ENCODE data around the gene OBSCN.
"Not testable (repeated sequence)": the region's sequence is repeated elsewhere in the genome, so short reads cannot be mapped to it uniquely, and the experiment has no call there.

Gene OBSCN

DNA sequence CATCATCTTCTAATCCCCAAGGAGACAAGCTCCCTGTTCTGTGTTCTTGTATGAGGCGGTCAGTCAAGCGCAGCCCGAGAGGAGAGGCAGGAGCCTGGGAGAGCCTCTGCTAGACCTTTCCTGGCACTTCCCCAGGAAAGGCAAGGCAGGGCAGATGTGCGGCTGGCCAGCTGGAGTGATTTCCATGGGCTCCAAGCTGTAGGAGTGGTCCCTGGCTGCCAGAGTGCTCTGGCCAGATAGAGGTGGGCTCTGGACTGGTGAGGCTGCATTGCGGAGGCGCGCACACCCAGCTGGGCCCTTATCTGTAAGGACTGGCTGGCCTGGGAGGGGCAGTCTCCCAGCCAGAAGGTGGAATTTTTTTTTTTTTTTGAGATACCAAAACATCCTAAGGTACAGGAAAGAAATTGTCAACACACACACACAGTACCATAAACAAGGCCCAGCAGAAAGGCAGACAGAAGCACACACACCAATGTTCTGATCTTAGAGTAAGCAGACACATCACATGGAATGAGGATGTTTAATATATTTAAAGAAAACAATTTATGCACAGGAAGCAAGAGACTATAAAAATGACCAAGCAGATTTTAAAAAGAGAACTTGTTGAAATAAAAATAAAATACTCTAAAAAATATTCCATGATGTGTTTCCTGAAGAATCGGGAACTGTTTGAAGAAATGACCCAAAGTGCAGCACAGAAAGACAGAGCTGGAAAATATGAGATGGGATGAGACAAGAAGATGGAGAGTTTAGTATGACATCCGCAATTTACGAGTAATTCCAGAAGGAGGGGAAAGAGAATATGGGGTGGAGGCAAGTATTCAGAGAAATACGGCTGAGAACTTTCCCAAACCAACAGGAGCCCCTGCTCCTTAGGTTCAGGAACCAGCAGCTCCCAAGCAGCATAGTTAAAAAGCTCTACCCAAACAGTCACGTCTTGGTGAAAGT is 28.8 kb upstream of the OBSCN start:
- Histone ChIP-seq H3K4me3 (ENCODE audit: low read length in 2 of 2) (no peak overlapping the region), H3K9ac (ENCODE audit: low read depth in 1 of 2, low read length in 2 of 2) (no peak overlapping the region), H3K36me3 (ENCODE audit: control insufficient read depth in 2 of 2, insufficient read depth in 2 of 2, low read length in 2 of 2) (peaks cover 0 to 4% of the 10 kb centered on the region in 2 donors), H3K27me3 (ENCODE audit: control insufficient read depth in 2 of 2, insufficient read depth in 2 of 2, low read length in 2 of 2) (no peaks in the 10 kb centered on the region), H3K4me1 (ENCODE audit: control insufficient read depth in 2 of 2, insufficient read depth in 2 of 2, low read length in 2 of 2) (no peaks in the 10 kb centered on the region), H3K27ac (ENCODE audit: low read depth in 2 of 2, low read length in 2 of 2) (peak overlapping the region; percentile 4 to 9), H3K9me3 (ENCODE audit: control insufficient read depth in 2 of 2, low read length in 2 of 2) (no peaks in the 10 kb centered on the region)

DNA sequence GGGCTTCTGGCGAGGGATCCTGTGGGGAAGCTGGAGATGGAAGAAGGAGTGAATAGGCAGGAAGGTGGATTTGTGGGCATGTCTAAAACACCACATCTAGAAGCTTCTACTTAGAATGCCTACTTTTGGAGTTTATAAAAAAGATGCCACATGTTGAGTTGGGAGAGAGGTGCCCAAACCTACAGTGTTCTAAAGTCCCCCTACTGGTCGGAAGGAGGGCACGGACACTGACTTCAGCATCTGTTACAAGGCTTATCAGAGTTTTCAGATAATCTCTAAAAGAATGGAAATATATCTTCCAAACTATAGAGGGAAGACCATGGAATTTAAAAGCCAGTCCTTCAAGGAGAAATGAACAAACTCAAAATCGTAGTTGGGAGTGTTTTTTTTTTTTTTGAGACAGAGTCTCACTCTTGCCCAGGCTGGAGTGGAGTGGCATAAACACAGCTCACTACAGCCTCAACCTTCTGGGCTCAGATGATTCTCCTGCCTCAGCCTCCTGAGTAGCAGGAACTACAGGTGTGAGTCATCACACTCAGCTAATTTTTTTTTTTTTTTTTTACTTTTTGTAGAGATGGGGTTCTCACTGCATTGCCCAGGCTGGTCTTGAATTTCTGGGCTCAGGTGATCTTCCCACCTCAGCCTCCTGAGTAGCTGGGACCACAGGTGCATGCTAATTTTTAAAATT is 27.4 kb upstream of the OBSCN start:
- Histone ChIP-seq H3K36me3 (ENCODE audit: control insufficient read depth in 2 of 2, insufficient read depth in 2 of 2, low read length in 2 of 2) (peaks cover 0 to under 1% of the 10 kb centered on the region in 2 donors), H3K27me3 (ENCODE audit: control insufficient read depth in 2 of 2, insufficient read depth in 2 of 2, low read length in 2 of 2) (no peaks in the 10 kb centered on the region), H3K9me3 (ENCODE audit: control insufficient read depth in 2 of 2, low read length in 2 of 2) (no peaks in the 10 kb centered on the region), H3K9ac (ENCODE audit: low read depth in 1 of 2, low read length in 2 of 2) (no peak overlapping the region), H3K4me1 (ENCODE audit: control insufficient read depth in 2 of 2, insufficient read depth in 2 of 2, low read length in 2 of 2) (no peaks in the 10 kb centered on the region), H3K27ac (ENCODE audit: low read depth in 2 of 2, low read length in 2 of 2) (no peak overlapping the region), H3K4me3 (ENCODE audit: low read length in 2 of 2) (no peak overlapping the region)

DNA sequence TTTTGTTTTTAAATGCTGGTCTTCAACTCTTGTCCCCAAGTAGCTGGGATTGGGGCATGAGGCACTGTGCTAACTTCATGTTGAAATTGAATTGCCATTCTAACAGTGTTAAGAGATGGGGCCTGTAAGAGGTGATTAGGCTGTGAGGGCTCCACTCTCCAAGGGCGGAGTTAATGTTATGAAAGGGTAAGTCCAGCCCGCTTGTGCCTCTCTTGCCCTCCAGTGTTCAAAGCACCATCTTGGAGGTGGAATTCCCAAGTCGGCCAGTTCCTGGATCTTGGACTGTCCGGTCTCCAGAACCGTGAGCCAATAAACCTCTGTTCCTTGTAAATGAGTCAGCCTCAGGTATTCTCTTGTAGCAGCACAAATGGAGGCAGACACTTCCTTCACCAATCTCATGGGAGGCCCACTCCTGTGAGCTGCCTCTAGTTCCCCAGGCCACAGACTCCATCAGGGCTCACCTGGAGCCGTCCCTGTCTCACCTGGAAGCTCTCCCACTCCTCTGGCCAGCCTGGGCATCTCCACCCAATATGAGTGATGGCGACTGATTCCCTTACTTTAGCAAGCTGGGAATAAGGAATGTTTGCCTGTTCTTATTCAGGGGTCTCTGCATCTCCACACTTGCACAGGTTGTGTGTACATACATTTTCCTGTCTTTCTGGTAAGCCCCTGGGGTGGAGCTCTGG is 26.7 kb upstream of the OBSCN start:
- no peak overlapping the region for H3K4me3 ChIP-seq (ENCODE audit: low read length in 2 of 2)
- no peaks in the 10 kb centered on the region for H3K27me3 ChIP-seq (ENCODE audit: control insufficient read depth in 2 of 2, insufficient read depth in 2 of 2, low read length in 2 of 2)
- H3K9me3 ChIP-seq (ENCODE audit: control insufficient read depth in 2 of 2, low read length in 2 of 2), result no peaks in the 10 kb centered on the region
- H3K4me1 ChIP-seq (ENCODE audit: control insufficient read depth in 2 of 2, insufficient read depth in 2 of 2, low read length in 2 of 2), result no peaks in the 10 kb centered on the region
- no peak overlapping the region for H3K9ac ChIP-seq (ENCODE audit: low read depth in 1 of 2, low read length in 2 of 2)
- no peak overlapping the region for H3K27ac ChIP-seq (ENCODE audit: low read depth in 2 of 2, low read length in 2 of 2)
- H3K36me3 ChIP-seq (ENCODE audit: control insufficient read depth in 2 of 2, insufficient read depth in 2 of 2, low read length in 2 of 2), result no peaks in the 10 kb centered on the region

DNA sequence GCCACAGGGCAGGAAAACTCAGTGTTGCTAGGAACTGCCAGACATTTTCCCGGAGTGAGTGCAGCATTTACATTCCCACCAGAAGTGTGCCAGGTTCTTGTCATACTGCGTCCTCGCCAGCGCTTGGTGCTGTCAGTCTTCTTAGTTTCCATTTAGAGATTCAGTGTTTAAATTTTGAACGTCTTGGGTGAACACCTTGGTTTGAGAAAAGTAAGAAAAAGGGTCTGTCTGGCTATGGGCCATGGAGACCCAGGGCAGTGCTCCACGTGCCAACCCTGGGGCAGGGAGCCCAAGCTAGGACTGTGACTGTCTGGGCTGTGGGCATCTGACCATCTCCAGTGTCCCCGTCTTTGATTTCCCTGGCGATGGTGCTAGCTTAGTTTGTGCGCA is 26.2 kb upstream of the OBSCN start:
- Histone ChIP-seq H3K9ac (ENCODE audit: low read depth in 1 of 2, low read length in 2 of 2) (no peak overlapping the region), H3K27ac (ENCODE audit: low read depth in 2 of 2, low read length in 2 of 2) (no peak overlapping the region), H3K27me3 (ENCODE audit: control insufficient read depth in 2 of 2, insufficient read depth in 2 of 2, low read length in 2 of 2) (no peaks in the 10 kb centered on the region), H3K4me3 (ENCODE audit: low read length in 2 of 2) (no peak overlapping the region), H3K4me1 (ENCODE audit: control insufficient read depth in 2 of 2, insufficient read depth in 2 of 2, low read length in 2 of 2) (no peaks in the 10 kb centered on the region), H3K9me3 (ENCODE audit: control insufficient read depth in 2 of 2, low read length in 2 of 2) (no peaks in the 10 kb centered on the region), H3K36me3 (ENCODE audit: control insufficient read depth in 2 of 2, insufficient read depth in 2 of 2, low read length in 2 of 2) (no peaks in the 10 kb centered on the region)

DNA sequence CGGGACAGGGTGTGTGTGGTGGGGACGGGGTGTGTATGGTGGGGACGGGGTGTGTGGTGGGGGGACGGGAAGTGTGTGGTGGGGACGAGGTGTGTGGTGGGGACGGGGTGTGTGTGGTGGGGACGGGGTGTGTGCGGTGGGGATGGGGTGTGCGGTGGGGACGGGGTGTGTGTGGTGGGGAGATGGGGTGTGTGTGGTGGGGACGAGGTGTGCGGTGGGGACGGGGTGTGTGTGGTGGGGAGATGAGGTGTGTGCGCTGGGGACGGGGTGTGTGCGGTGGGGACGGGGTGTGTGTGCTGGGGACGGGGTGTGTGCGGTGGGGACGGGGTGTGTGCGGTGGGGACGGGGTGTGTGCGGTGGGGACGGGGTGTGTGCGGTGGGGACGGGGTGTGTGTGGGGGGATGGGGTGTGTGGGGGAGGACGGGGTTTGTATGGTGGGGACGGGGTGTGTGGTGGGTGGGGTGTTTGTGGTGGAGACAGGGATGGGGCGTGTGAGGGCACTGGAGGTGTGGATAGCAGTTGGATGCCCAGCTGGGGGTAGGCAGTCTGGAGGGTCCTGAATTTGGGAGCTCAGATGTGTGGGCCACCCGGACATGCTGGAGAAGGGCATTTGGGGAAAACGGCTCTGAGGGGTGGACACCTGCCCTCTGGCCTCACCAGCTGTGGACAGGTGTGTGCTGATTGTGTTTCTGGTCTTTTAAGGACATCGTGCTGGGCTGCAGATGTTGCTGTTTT is 25.4 kb upstream of the OBSCN start:
- Histone ChIP-seq H3K9ac (ENCODE audit: low read depth in 1 of 2, low read length in 2 of 2) (no peak overlapping the region), H3K27ac (ENCODE audit: low read depth in 2 of 2, low read length in 2 of 2) (no peak overlapping the region), H3K36me3 (ENCODE audit: control insufficient read depth in 2 of 2, insufficient read depth in 2 of 2, low read length in 2 of 2) (no peaks in the 10 kb centered on the region), H3K9me3 (ENCODE audit: control insufficient read depth in 2 of 2, low read length in 2 of 2) (no peaks in the 10 kb centered on the region), H3K27me3 (ENCODE audit: control insufficient read depth in 2 of 2, insufficient read depth in 2 of 2, low read length in 2 of 2) (no peaks in the 10 kb centered on the region), H3K4me3 (ENCODE audit: low read length in 2 of 2) (no peak overlapping the region), H3K4me1 (ENCODE audit: control insufficient read depth in 2 of 2, insufficient read depth in 2 of 2, low read length in 2 of 2) (no peaks in the 10 kb centered on the region)

DNA sequence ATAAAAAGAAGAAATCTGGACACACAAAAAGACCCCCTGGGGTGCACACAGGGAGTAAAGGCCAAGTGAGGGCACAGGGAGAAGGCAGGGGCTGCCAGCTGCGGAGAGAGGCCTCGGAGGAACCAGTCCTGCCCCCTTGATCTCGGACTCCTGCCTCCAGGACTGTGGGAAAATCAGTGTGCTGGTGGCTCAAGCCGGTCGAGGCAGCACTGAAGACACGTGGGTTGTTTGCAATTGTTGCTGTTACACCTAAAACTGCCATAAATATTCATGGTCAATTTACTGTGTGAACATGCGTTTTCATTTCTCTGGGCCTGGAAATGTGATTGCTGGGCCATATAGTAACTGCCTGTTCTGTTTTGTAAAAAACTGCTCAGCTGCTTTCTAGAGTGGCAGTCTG is 23.7 kb upstream of the OBSCN start:
- Histone ChIP-seq H3K9me3 (ENCODE audit: control insufficient read depth in 2 of 2, low read length in 2 of 2) (no peaks in the 10 kb centered on the region), H3K4me3 (ENCODE audit: low read length in 2 of 2) (no peak overlapping the region), H3K4me1 (ENCODE audit: control insufficient read depth in 2 of 2, insufficient read depth in 2 of 2, low read length in 2 of 2) (no peaks in the 10 kb centered on the region), H3K27ac (ENCODE audit: low read depth in 2 of 2, low read length in 2 of 2) (no peak overlapping the region), H3K9ac (ENCODE audit: low read depth in 1 of 2, low read length in 2 of 2) (no peak overlapping the region), H3K36me3 (ENCODE audit: control insufficient read depth in 2 of 2, insufficient read depth in 2 of 2, low read length in 2 of 2) (no peaks in the 10 kb centered on the region), H3K27me3 (ENCODE audit: control insufficient read depth in 2 of 2, insufficient read depth in 2 of 2, low read length in 2 of 2) (no peaks in the 10 kb centered on the region)

DNA sequence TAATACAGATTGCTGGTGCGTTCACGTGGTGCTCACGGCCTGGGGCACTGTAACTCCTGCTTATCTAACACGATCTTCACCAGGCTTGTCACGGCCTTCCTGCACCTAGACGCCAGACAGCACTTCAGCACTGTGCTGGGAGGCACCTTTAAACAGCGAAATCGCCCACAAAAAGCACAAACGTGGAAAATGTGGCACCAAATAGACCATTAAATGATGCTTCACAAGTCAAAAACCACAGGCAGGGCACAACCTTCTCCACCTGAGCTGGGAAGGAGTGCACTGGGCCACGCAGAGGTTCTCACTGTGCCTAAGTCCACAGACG is 22.2 kb upstream of the OBSCN start:
- no peaks in the 10 kb centered on the region for H3K4me1 ChIP-seq (ENCODE audit: control insufficient read depth in 2 of 2, insufficient read depth in 2 of 2, low read length in 2 of 2)
- no peak overlapping the region for H3K4me3 ChIP-seq (ENCODE audit: low read length in 2 of 2)
- H3K27ac ChIP-seq (ENCODE audit: low read depth in 2 of 2, low read length in 2 of 2), result no peak overlapping the region
- H3K9me3 ChIP-seq (ENCODE audit: control insufficient read depth in 2 of 2, low read length in 2 of 2), result no peaks in the 10 kb centered on the region
- H3K9ac ChIP-seq (ENCODE audit: low read depth in 1 of 2, low read length in 2 of 2), result no peak overlapping the region
- no peaks in the 10 kb centered on the region for H3K36me3 ChIP-seq (ENCODE audit: control insufficient read depth in 2 of 2, insufficient read depth in 2 of 2, low read length in 2 of 2)
- H3K27me3 ChIP-seq (ENCODE audit: control insufficient read depth in 2 of 2, insufficient read depth in 2 of 2, low read length in 2 of 2), result no peaks in the 10 kb centered on the region

GRCh38 chr1:228188249-228188648 is 19.6 kb upstream of the OBSCN start:
- not testable (repeated sequence) for H3K9me3 ChIP-seq (ENCODE audit: control insufficient read depth in 2 of 2, low read length in 2 of 2); H3K27me3 ChIP-seq (ENCODE audit: control insufficient read depth in 2 of 2, insufficient read depth in 2 of 2, low read length in 2 of 2); H3K36me3 ChIP-seq (ENCODE audit: control insufficient read depth in 2 of 2, insufficient read depth in 2 of 2, low read length in 2 of 2); H3K27ac ChIP-seq (ENCODE audit: low read depth in 2 of 2, low read length in 2 of 2); H3K4me1 ChIP-seq (ENCODE audit: control insufficient read depth in 2 of 2, insufficient read depth in 2 of 2, low read length in 2 of 2); H3K9ac ChIP-seq (ENCODE audit: low read depth in 1 of 2, low read length in 2 of 2); H3K4me3 ChIP-seq (ENCODE audit: low read length in 2 of 2)

DNA sequence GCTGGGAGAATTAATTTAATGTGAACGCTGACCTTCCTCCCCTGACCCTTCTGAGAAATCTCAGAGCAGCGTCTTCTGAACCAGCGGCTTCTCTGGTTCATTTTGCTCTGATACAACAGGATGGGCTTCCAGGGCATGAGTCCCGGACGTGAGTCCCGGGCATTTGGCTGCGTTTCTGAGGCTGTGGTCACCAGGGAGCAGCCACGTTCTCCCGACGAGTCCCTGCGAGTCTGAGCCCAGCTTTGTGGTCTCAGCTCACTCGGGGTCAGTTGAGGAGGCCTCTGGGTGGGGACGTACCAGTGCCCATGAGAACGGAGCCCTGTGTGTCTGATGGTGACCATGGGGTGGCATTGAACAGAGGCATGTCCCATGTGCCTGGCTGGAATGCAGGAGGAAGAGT is 17.7 kb upstream of the OBSCN start:
- H3K9ac ChIP-seq (ENCODE audit: low read depth in 1 of 2, low read length in 2 of 2), result no peak overlapping the region

GRCh38 chr1:228190778-228191177 is 17.1 kb upstream of the OBSCN start:
- no peaks in the 10 kb centered on the region for H3K36me3 ChIP-seq (ENCODE audit: control insufficient read depth in 2 of 2, insufficient read depth in 2 of 2, low read length in 2 of 2)
- H3K4me3 ChIP-seq (ENCODE audit: low read length in 2 of 2), result no peak overlapping the region
- H3K4me1 ChIP-seq (ENCODE audit: control insufficient read depth in 2 of 2, insufficient read depth in 2 of 2, low read length in 2 of 2), result no peaks in the 10 kb centered on the region
- no peaks in the 10 kb centered on the region for H3K27me3 ChIP-seq (ENCODE audit: control insufficient read depth in 2 of 2, insufficient read depth in 2 of 2, low read length in 2 of 2)
- no peak overlapping the region for H3K9ac ChIP-seq (ENCODE audit: low read depth in 1 of 2, low read length in 2 of 2)
- H3K27ac ChIP-seq (ENCODE audit: low read depth in 2 of 2, low read length in 2 of 2), result no peak overlapping the region
- H3K9me3 ChIP-seq (ENCODE audit: control insufficient read depth in 2 of 2, low read length in 2 of 2), result no peaks in the 10 kb centered on the region

More for the DNA sequence above, 17.7 kb upstream of the OBSCN start:
- Histone ChIP-seq H3K4me3 (ENCODE audit: low read length in 2 of 2) (no peak overlapping the region), H3K36me3 (ENCODE audit: control insufficient read depth in 2 of 2, insufficient read depth in 2 of 2, low read length in 2 of 2) (no peaks in the 10 kb centered on the region), H3K9me3 (ENCODE audit: control insufficient read depth in 2 of 2, low read length in 2 of 2) (no peaks in the 10 kb centered on the region), H3K27ac (ENCODE audit: low read depth in 2 of 2, low read length in 2 of 2) (no peak overlapping the region), H3K4me1 (ENCODE audit: control insufficient read depth in 2 of 2, insufficient read depth in 2 of 2, low read length in 2 of 2) (no peaks in the 10 kb centered on the region), H3K27me3 (ENCODE audit: control insufficient read depth in 2 of 2, insufficient read depth in 2 of 2, low read length in 2 of 2) (no peaks in the 10 kb centered on the region)

Data from mucosa of rectum (tissue), 2 donors.